Endothelial cell of umbilical vein (primary cell): ENCODE data around the gene KCTD14. TPM values are rescaled to one million over a fixed set of nuclear protein-coding genes. Genes with fewer than 3 reads are reported as not detected.

Experiments
- BruUV-seq: library from RNA; stranded (reverse); fragments of 400-500 nt; replicated peaks from 2 replicates; lab custom pipeline; 2021; lab: Mats Ljungman, UMichigan
- CTCF ChIA-PET: fragments of 300-600, 350-600 bp; sonication (Branson Sonifier 250); formaldehyde crosslinking; loops from one replicate; lab custom pipeline; 2021; ENCODE audit warnings: antibody characterized with exemption, inconsistent platforms; lab: Charles Lee
- POLR2A ChIA-PET: fragments of 300-600, 350-600 bp; sonication (Branson Sonifier 250); formaldehyde crosslinking; loops from one replicate; lab custom pipeline; 2021; ENCODE audit warnings: antibody characterized with exemption, inconsistent platforms; lab: Charles Lee
- DNase-seq: peaks from one replicate; pipeline ENCODE4 v3.0.0-alpha.2; 2011; ENCODE audit warnings: low read depth, low spot score
- FAIRE-seq: peaks from 2 replicates; lab custom pipeline; 2011; peaks lifted over from hg19 to GRCh38; lab: Jason Lieb, UNC
- H2AFZ ChIP-seq: 2 replicates; pipeline ENCODE4 v1.6.0; 2012; ENCODE audit warnings: low read depth, low read length, control low read depth, inconsistent platforms
- H3K27ac ChIP-seq: 2 replicates; pipeline ENCODE4 v1.5.1; 2011; ENCODE audit warnings: low read depth, mild to moderate bottlenecking, control low read depth, low read length, moderate library complexity; ENCODE audit not compliant: insufficient read depth
- H3K27me3 ChIP-seq, 2 experiments: 2 replicates each; pipeline versions ENCODE4 v1.6.0 to v1.6.1; 2011; ENCODE audit warnings: low read length in 2 of 2, mixed read lengths in 1 of 2; ENCODE audit not compliant: control insufficient read depth in 2 of 2, insufficient read depth in 2 of 2
- H3K36me3 ChIP-seq, 2 experiments: 2 replicates in 1 of 2; 3 replicates in 1 of 2; pipeline ENCODE4 v1.5.1; 2011; ENCODE audit warnings: low read length in 2 of 2, mild to moderate bottlenecking in 1 of 2, moderate library complexity in 1 of 2; ENCODE audit not compliant: control insufficient read depth in 2 of 2, insufficient read depth in 2 of 2; ENCODE audit errors: extremely low read depth in 1 of 2
- H3K4me1 ChIP-seq: 3 replicates; pipeline ENCODE4 v1.5.1; 2011; ENCODE audit warnings: mild to moderate bottlenecking, low read length; ENCODE audit not compliant: control insufficient read depth, insufficient read depth; ENCODE audit errors: extremely low read depth
- H3K4me2 ChIP-seq: 2 replicates; pipeline ENCODE4 v1.6.1; 2011; ENCODE audit warnings: low read length, control low read depth, mixed read lengths; ENCODE audit not compliant: insufficient read depth
- H3K4me3 ChIP-seq, 3 experiments: fragments of 200-600 bp in 1 of 3; sonication (generic), shearing (Covaris generic) in 1 of 3; replicated peaks in 1 of 3; 2 replicates each; pipeline ENCODE4 v1.5.1; 2011 to 2016; ENCODE audit warnings: control low read depth in 3 of 3, low read length in 3 of 3, mild to moderate bottlenecking in 2 of 3, inconsistent platforms in 1 of 3, low read depth in 1 of 3, moderate library complexity in 1 of 3; ENCODE audit not compliant: insufficient read depth in 1 of 3
- H3K79me2 ChIP-seq: 2 replicates; pipeline ENCODE4 v1.6.0; 2012; ENCODE audit warnings: low read length, inconsistent platforms; ENCODE audit not compliant: control insufficient read depth, insufficient read depth
- H3K9ac ChIP-seq: replicated peaks from 2 replicates; pipeline ENCODE3; 2011; ENCODE audit warnings: low read length, control low read depth; ENCODE audit not compliant: insufficient read depth; ENCODE audit errors: extremely low read depth
- H3K9me1 ChIP-seq: replicated peaks from 3 replicates; pipeline ENCODE4 v1.6.0; 2011; ENCODE audit warnings: mild to moderate bottlenecking, low read length; ENCODE audit not compliant: control insufficient read depth, insufficient read depth; ENCODE audit errors: extremely low read depth
- H3K9me3 ChIP-seq: replicated peaks from 2 replicates; pipeline ENCODE4 v1.5.1; 2012; ENCODE audit warnings: low read length, inconsistent platforms; ENCODE audit not compliant: control insufficient read depth, insufficient read depth
- H4K20me1 ChIP-seq: replicated peaks from 2 replicates; pipeline ENCODE3; 2011; ENCODE audit warnings: mild to moderate bottlenecking, low read length; ENCODE audit not compliant: control insufficient read depth, insufficient read depth; ENCODE audit errors: extremely low read depth
- EZH2 ChIP-seq: IDR thresholded peaks from 2 replicates; pipeline ENCODE4 v1.6.1; 2012; ENCODE audit warnings: borderline replicate concordance, low read depth, mild to moderate bottlenecking, moderate library complexity, low read length, inconsistent platforms; ENCODE audit not compliant: severe bottlenecking
- FOS ChIP-seq: IDR thresholded peaks from 2 replicates; pipeline ENCODE4 v1.6.1; 2011; ENCODE audit warnings: mild to moderate bottlenecking, low read length, moderate library complexity, borderline replicate concordance; ENCODE audit not compliant: insufficient read depth
- GATA2 ChIP-seq: IDR thresholded peaks from 2 replicates; pipeline ENCODE4 v1.7.0; 2011; ENCODE audit warnings: low read depth, mild to moderate bottlenecking, moderate library complexity, mixed read lengths, low read length; ENCODE audit not compliant: insufficient read length, insufficient read depth
- JUN ChIP-seq: IDR thresholded peaks from 2 replicates; pipeline ENCODE4 v1.6.1; 2011; ENCODE audit warnings: borderline replicate concordance, low read depth; ENCODE audit not compliant: insufficient read length, insufficient read depth
- MYC ChIP-seq: IDR thresholded peaks from one replicate; pipeline ENCODE4 v1.6.1; 2011; ENCODE audit warnings: mild to moderate bottlenecking, low read depth, low read length
- POLR2A ChIP-seq: IDR thresholded peaks from 2 replicates; pipeline ENCODE4 v1.6.1; 2012; ENCODE audit warnings: low read depth, mild to moderate bottlenecking, control low read depth, low read length
- POLR2AphosphoS5 ChIP-seq: IDR thresholded peaks from 2 replicates; pipeline ENCODE4 v1.6.1; 2012; ENCODE audit warnings: low read depth, mild to moderate bottlenecking, control low read depth, low read length, moderate library complexity; ENCODE audit not compliant: insufficient read depth
- dilution Hi-C: fragments of 300-500 bp; cut with MboI; formaldehyde crosslinking; loops from one replicate; pipeline ENCODE4 v1.15.0; 2019; ENCODE audit warnings: low sequenced_read_pairs; ENCODE audit not compliant: extremely low pct_ligation_motif_present
- intact Hi-C: fragments of 100-400 bp; cut with micrococcal nuclease; formaldehyde crosslinking; loops from one replicate; pipeline ENCODE4 v1.10.0; 2022
- polyA plus RNA-seq, 4 experiments: library from polyadenylated mRNA; depleted of rRNA in 3 of 4; stranded (reverse) in 3 of 4; unstranded in 1 of 4; fragments of >200 nt; gene quantifications; 2 replicates each; pipeline versions ENCODE4 v1.2.1 to v1.2.3, GENCODE V29; 2011 to 2012; ENCODE audit warnings: missing spikeins in 1 of 4
- total RNA-seq: library from RNA; stranded (reverse); gene quantifications from 2 replicates; pipeline ENCODE4 v1.2.3, GENCODE V29; 2021
- TF ChIP-seq, protein P1 (sequence below): IDR thresholded peaks from 2 replicates; pipeline ENCODE4 v1.6.1; 2011; ENCODE audit not compliant: insufficient read depth, insufficient read length
- TF ChIP-seq, protein P2 (sequence below), 2 donors: IDR thresholded peaks; 1 replicate in 1 of 2; 2 replicates in 1 of 2; pipeline ENCODE4 v1.5.1; 2011; ENCODE audit warnings: low read length in 2 of 2, mild to moderate bottlenecking in 2 of 2, moderate library complexity in 2 of 2, control low read depth in 1 of 2, inconsistent platforms in 1 of 2, low read depth in 1 of 2; ENCODE audit not compliant: insufficient read depth in 1 of 2; ENCODE audit errors: extremely low read depth in 1 of 2

Gene KCTD14
- total and polyA plus RNA-seq, 2 donors (not counting 3 experiments of a cell fraction or from before 2014, with no cell fraction given): 0.57 to 1.8 TPM

DNA sequence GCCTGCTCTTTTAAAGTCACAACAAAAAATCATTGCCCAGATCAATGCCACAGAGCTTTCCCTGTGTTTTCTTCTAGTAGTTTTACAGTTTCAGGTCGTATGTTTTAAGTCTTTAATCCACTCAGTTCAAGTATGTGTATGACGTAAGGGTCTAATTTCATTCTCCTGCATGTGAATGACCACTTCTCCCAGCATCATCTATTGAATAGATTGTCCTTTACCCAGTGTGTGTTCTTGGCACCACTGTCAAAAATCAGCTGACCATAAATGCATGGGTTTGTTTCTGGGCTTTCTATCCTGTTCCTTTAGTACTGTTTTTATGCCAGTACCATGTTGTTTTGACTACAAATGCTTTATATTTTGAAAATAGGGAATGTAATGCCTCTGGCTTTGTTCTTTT lies 56.7 kb downstream of the KCTD14 start:
- TF ChIP-seq, protein P1, sequence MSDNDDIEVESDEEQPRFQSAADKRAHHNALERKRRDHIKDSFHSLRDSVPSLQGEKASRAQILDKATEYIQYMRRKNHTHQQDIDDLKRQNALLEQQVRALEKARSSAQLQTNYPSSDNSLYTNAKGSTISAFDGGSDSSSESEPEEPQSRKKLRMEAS: no peak
- TF ChIP-seq FOS (no peak), GATA2 (no peak), MYC (no peak), POLR2A (no peak), EZH2 (no peak), JUN (no peak), POLR2AphosphoS5 (no peak)
- TF ChIP-seq, protein P2, sequence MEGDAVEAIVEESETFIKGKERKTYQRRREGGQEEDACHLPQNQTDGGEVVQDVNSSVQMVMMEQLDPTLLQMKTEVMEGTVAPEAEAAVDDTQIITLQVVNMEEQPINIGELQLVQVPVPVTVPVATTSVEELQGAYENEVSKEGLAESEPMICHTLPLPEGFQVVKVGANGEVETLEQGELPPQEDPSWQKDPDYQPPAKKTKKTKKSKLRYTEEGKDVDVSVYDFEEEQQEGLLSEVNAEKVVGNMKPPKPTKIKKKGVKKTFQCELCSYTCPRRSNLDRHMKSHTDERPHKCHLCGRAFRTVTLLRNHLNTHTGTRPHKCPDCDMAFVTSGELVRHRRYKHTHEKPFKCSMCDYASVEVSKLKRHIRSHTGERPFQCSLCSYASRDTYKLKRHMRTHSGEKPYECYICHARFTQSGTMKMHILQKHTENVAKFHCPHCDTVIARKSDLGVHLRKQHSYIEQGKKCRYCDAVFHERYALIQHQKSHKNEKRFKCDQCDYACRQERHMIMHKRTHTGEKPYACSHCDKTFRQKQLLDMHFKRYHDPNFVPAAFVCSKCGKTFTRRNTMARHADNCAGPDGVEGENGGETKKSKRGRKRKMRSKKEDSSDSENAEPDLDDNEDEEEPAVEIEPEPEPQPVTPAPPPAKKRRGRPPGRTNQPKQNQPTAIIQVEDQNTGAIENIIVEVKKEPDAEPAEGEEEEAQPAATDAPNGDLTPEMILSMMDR (IDR thresholded peaks at IDR 0.05; ENCODE audit: extremely low read depth in 1 of 2, insufficient read depth in 1 of 2, low read depth in 1 of 2, low read length in 2 of 2): no peak
- Histone ChIP-seq H3K9me3 (no peaks in the 10 kb centered on the region), H3K9ac (no peak overlapping the region), H3K4me3 (no peak overlapping the region), H4K20me1 (no peaks in the 10 kb centered on the region), H3K4me1 (no peaks in the 10 kb centered on the region), H3K79me2 (no peaks in the 10 kb centered on the region), H3K36me3 (peaks cover 0 to 3% of the 10 kb centered on the region in 2 experiments), H3K4me2 (no peak overlapping the region), H2AFZ (no peak overlapping the region), H3K9me1 (no peaks in the 10 kb centered on the region), H3K27ac (no peak overlapping the region), H3K27me3 (no peaks in the 10 kb centered on the region)
- ChIA-PET CTCF (no interaction called here), POLR2A (no interaction called here)
- BruUV-seq: no TSS peak
- FAIRE-seq (no peak), DNase-seq (no peak)
- dilution Hi-C loops: no loop called here
- intact Hi-C loops: no loop called here

Other genes starting within 250 kb of the KCTD14 start
- 55.1 and 58.6 TPM in 2 replicates for gene RSF1, start 202.6 kb downstream of the KCTD14 start, total RNA-seq
- gene RSF1, start 202.6 kb downstream of the KCTD14 start, polyA plus RNA-seq: 4.9 and 10.0 TPM in 2 replicates
- 51.0 and 57.1 TPM in 2 replicates for gene AAMDC, start 202.1 kb downstream of the KCTD14 start, total RNA-seq
- 28.2 and 48.1 TPM in 2 replicates for gene AAMDC, start 202.1 kb downstream of the KCTD14 start, polyA plus RNA-seq
- 37.8 and 39.2 TPM in 2 replicates for gene INTS4, start 28.6 kb downstream of the KCTD14 start, total RNA-seq
- gene INTS4, start 28.6 kb downstream of the KCTD14 start, polyA plus RNA-seq: 28.0 and 29.2 TPM in 2 replicates
- not detected in 2 replicates for gene THRSP, start 40.6 kb upstream of the KCTD14 start, total RNA-seq
- gene THRSP, start 40.6 kb upstream of the KCTD14 start, polyA plus RNA-seq: not detected in 2 replicates
- 226 and 236 TPM in 2 replicates for gene NDUFC2, start 56.6 kb upstream of the KCTD14 start, total RNA-seq
- gene NDUFC2, start 56.6 kb upstream of the KCTD14 start, polyA plus RNA-seq: 318 and 375 TPM in 2 replicates
- gene ALG8, start 116.3 kb upstream of the KCTD14 start, total RNA-seq: 38.1 and 43.9 TPM in 2 replicates
- 35.2 and 48.2 TPM in 2 replicates for gene ALG8, start 116.3 kb upstream of the KCTD14 start, polyA plus RNA-seq
- gene KCTD21, start 165.3 kb upstream of the KCTD14 start, total RNA-seq: 8.5 and 9.5 TPM in 2 replicates
- gene KCTD21, start 165.3 kb upstream of the KCTD14 start, polyA plus RNA-seq: 11.9 and 16.0 TPM in 2 replicates
- gene USP35, start 165.6 kb upstream of the KCTD14 start, total RNA-seq: 10.3 and 12.4 TPM in 2 replicates
- 8.9 and 9.1 TPM in 2 replicates for gene USP35, start 165.6 kb upstream of the KCTD14 start, polyA plus RNA-seq